NT2/D1 (cell line): ENCODE measurements around the gene TCL1A.

Experiments
- DNase-seq: peaks from one replicate; pipeline ENCODE4 v3.0.0-alpha.2; 2011; ENCODE audit warnings: low read depth, low spot score
- H3K27me3 ChIP-seq: 2 replicates; pipeline ENCODE4 v1.6.0; 2011; ENCODE audit warnings: mild to moderate bottlenecking; ENCODE audit not compliant: insufficient read length, insufficient read depth
- H3K36me3 ChIP-seq: 2 replicates; pipeline ENCODE4 v1.6.1; 2011; ENCODE audit warnings: mild to moderate bottlenecking, low read length, mixed read lengths; ENCODE audit not compliant: insufficient read depth, insufficient read length
- H3K4me1 ChIP-seq: 2 replicates; pipeline ENCODE4 v1.5.1; 2011; ENCODE audit not compliant: insufficient read depth, insufficient read length
- H3K4me3 ChIP-seq: 2 replicates; pipeline ENCODE4 v1.5.1; 2011; ENCODE audit warnings: low read depth; ENCODE audit not compliant: insufficient read length
- H3K9ac ChIP-seq: 2 replicates; pipeline ENCODE4 v1.6.0; 2011; ENCODE audit warnings: low read depth; ENCODE audit not compliant: insufficient read length
- H3K9me3 ChIP-seq: 2 replicates; pipeline ENCODE4 v1.5.1; 2011; ENCODE audit warnings: mild to moderate bottlenecking, low read length; ENCODE audit not compliant: insufficient read depth
- SUZ12 ChIP-seq: IDR thresholded peaks from 2 replicates; pipeline ENCODE4 v1.6.1; 2011; ENCODE audit not compliant: insufficient read length, insufficient read depth; ENCODE audit errors: extremely low read depth
- YY1 ChIP-seq: IDR thresholded peaks from 2 replicates; pipeline ENCODE4 v1.6.1; 2011; ENCODE audit not compliant: insufficient read length, insufficient read depth
- ZNF274 ChIP-seq: IDR thresholded peaks from 2 replicates; pipeline ENCODE4 v1.6.1; 2011; ENCODE audit warnings: mild to moderate bottlenecking, low read depth, low read length

TCL1A gene

GRCh38 chr14:95685978-95686922 is 27.7 kb downstream of the TCL1A start, which contains the start of gene TCL1B:
TCL1B (plus strand) TSS chr14:95686426; CDS start chr14:95686468, 42 bp downstream.
- H3K9me3 ChIP-seq: no peaks in the 10 kb centered on the region
- no peak within 1 kb of the TSS for H3K4me3 ChIP-seq
- H3K36me3 ChIP-seq: no peaks in the 10 kb centered on the region
- H3K9ac ChIP-seq: no peak within 1 kb of the TSS
- no peak for DNase-seq
- H3K27me3 ChIP-seq: no peaks in the 10 kb centered on the region
- TF ChIP-seq ZNF274: no peak
- TF ChIP-seq SUZ12: no peak
- TF ChIP-seq YY1: no peak
- peaks cover 5% of the 10 kb centered on the region for H3K4me1 ChIP-seq

- Histone ChIP-seq H3K27me3 (no peaks in the 10 kb centered on the region), H3K4me1 (peaks cover 5% of the 10 kb centered on the region), H3K36me3 (no peaks in the 10 kb centered on the region), H3K4me3 (no peak overlapping the region), H3K9ac (no peak overlapping the region), H3K9me3 (no peaks in the 10 kb centered on the region)
- no peak for DNase-seq
- TF ChIP-seq YY1: no peak
Observed at GRCh38 chr14:95683793-95684192, 30.1 kb downstream of the TCL1A start.

- Histone ChIP-seq H3K4me1 (no peaks in the 10 kb centered on the region), H3K27me3 (no peaks in the 10 kb centered on the region), H3K9me3 (peaks cover 8% of the 10 kb centered on the region; the same call in 1 of the 2 replicates), H3K9ac (no peak overlapping the region), H3K36me3 (no peaks in the 10 kb centered on the region), H3K4me3 (no peak overlapping the region)
- DNase-seq: no peak
- TF ChIP-seq YY1: no peak
- TF ChIP-seq SUZ12: no peak
- TF ChIP-seq ZNF274: no peak
Observed at GRCh38 chr14:95681153-95681552, 32.8 kb downstream of the TCL1A start.

- DNase-seq: no peak
- no peak overlapping the region for H3K9ac ChIP-seq
- H3K9me3 ChIP-seq: peaks cover 8% of the 10 kb centered on the region; the same call in 1 of the 2 replicates
- H3K4me1 ChIP-seq: no peaks in the 10 kb centered on the region
- no peak for TF ChIP-seq ZNF274
- TF ChIP-seq SUZ12: no peak
- TF ChIP-seq YY1: no peak
- H3K27me3 ChIP-seq: no peaks in the 10 kb centered on the region
- no peaks in the 10 kb centered on the region for H3K36me3 ChIP-seq
- no peak overlapping the region for H3K4me3 ChIP-seq
Observed at GRCh38 chr14:95679998-95680735, 33.8 kb downstream of the TCL1A start.

GRCh38 chr14:95679148-95679815 is 34.6 kb downstream of the TCL1A start:
- Histone ChIP-seq H3K36me3 (no peaks in the 10 kb centered on the region), H3K27me3 (no peaks in the 10 kb centered on the region), H3K9me3 (peaks cover 8% of the 10 kb centered on the region; the same call in 1 of the 2 replicates), H3K4me3 (no peak overlapping the region), H3K4me1 (no peaks in the 10 kb centered on the region), H3K9ac (no peak overlapping the region)
- TF ChIP-seq SUZ12 (no peak), ZNF274 (no peak), YY1 (no peak)
- no peak for DNase-seq

DNA sequence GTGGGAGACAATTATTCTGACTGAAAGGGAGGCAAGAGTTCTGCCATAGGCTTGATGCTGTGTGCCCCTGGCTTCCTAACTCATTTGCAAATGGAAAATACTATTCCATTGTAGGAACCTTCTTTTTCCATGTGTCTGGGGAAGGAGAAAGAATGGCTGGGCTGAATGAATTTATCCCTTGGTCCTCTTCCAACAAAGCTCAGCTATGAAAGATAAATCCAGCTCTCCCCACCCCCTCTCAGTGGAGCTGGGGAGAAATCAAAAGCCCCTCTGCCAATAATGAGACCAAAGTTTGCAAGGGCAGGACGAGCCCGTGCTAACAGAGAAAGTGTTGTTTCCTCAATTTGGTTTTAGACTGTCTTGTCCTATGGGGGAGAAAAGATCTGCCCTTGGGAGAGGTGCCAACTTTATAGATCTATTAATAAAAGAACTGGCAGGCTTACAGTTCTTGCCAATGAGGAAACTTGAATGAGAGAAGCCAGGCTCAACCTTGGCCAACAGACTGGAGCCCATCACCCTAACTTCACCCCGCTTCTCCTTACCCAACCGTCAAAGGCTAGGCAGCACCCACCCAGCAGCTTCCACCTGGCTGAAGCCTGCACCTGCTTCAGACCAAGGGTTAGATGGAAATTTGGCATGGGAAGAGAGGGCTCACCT is 36.6 kb downstream of the TCL1A start:
- H3K9me3 ChIP-seq: peaks cover 8% of the 10 kb centered on the region; the same call in 1 of the 2 replicates
- H3K4me3 ChIP-seq: no peak overlapping the region
- no peaks in the 10 kb centered on the region for H3K36me3 ChIP-seq
- H3K4me1 ChIP-seq: no peaks in the 10 kb centered on the region
- TF ChIP-seq SUZ12: no peak
- TF ChIP-seq ZNF274: no peak
- TF ChIP-seq YY1: no peak
- no peak for DNase-seq
- no peaks in the 10 kb centered on the region for H3K27me3 ChIP-seq
- no peak overlapping the region for H3K9ac ChIP-seq

DNA sequence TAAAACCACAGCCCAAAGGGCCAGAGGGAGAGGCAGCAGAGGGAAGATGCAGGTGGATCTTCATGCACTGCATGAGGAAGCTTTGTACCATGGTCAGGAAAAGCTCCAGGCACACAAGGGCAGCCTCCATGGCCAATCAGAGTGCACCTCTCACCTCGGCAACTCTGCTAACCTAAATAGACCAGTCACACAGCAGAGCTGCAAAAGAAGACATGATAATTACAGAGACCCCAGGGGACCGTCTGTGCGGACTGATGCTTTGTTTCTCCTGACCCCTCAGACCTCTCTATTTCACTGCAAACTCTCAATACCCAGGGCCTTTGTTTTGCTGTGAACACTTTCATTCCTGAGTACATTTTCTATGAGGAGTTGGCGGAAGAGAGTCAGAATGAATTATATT is 38.4 kb downstream of the TCL1A start:
- TF ChIP-seq ZNF274 (no peak), SUZ12 (no peak), YY1 (no peak)
- H3K27me3 ChIP-seq: peaks cover 3% of the 10 kb centered on the region
- H3K4me1 ChIP-seq: peaks cover 2% of the 10 kb centered on the region
- DNase-seq: no peak
- no peak overlapping the region for H3K4me3 ChIP-seq
- H3K9ac ChIP-seq: no peak overlapping the region
- no peaks in the 10 kb centered on the region for H3K36me3 ChIP-seq
- H3K9me3 ChIP-seq: peaks cover 8% of the 10 kb centered on the region; the same call in 1 of the 2 replicates
